H1 (cell line): Measurements from ENCODE around the gene TEX10. TPM values are rescaled to one million over a fixed set of nuclear protein-coding genes. Genes with fewer than 3 reads are reported as not detected.

Experiments used
- CTCF ChIP-seq, 3 experiments: IDR thresholded peaks; 1 replicate in 2 of 3; 2 replicates in 1 of 3; pipeline versions ENCODE4 v1.5.1 to v1.6.1; 2011; ENCODE audit warnings: low read length in 3 of 3, mild to moderate bottlenecking in 3 of 3, inconsistent platforms in 2 of 3, low read depth in 1 of 3, moderate library complexity in 1 of 3; ENCODE audit not compliant: insufficient read depth in 1 of 3; ENCODE audit errors: control extremely low read depth in 1 of 3
- GABPA ChIP-seq: IDR thresholded peaks from 2 replicates; pipeline ENCODE4 v1.6.1; 2011; ENCODE audit warnings: mild to moderate bottlenecking, low read length, moderate library complexity, borderline replicate concordance; ENCODE audit not compliant: insufficient read depth
- POLR2A ChIP-seq, 2 experiments: IDR thresholded peaks; 1 replicate in 1 of 2; 2 replicates in 1 of 2; pipeline ENCODE4 v1.6.1; 2011; ENCODE audit warnings: low read depth in 2 of 2, low read length in 2 of 2, mild to moderate bottlenecking in 2 of 2; ENCODE audit errors: control extremely low read depth in 1 of 2
- ZNF274 ChIP-seq: IDR thresholded peaks from 2 replicates; pipeline ENCODE4 v1.7.0; 2012; ENCODE audit warnings: low read length, borderline replicate concordance; ENCODE audit errors: extremely low read depth
- polyA plus RNA-seq, 7 experiments: library from polyadenylated mRNA; depleted of rRNA in 3 of 7; stranded (reverse) in 5 of 7; unstranded in 2 of 7; fragments of >200 nt in 5 of 7; fragments of 200-250 nt in 2 of 7; gene quantifications; 1 replicate in 5 of 7; 2 replicates in 1 of 7; 4 replicates in 1 of 7; pipeline versions ENCODE4 v1.2.1 to v1.2.3, GENCODE V29; 2011 to 2013; ENCODE audit warnings: missing spikeins in 2 of 7, mixed read lengths in 2 of 7
- total RNA-seq: library from RNA; stranded (reverse); fragmentation: NEBNext Ultra II Directional; extraction: Animal tissue kit (Norgen Biotek cat#: 25700); gene quantifications from 2 replicates; pipeline ENCODE4 v1.2.1, GENCODE V29; 2021

Gene TEX10
- total and polyA plus RNA-seq, 2 of the 8 experiments (the other 6 are each of a cell fraction or from before 2014, with no cell fraction given) = 46.9 to 81.0 TPM

DNA sequence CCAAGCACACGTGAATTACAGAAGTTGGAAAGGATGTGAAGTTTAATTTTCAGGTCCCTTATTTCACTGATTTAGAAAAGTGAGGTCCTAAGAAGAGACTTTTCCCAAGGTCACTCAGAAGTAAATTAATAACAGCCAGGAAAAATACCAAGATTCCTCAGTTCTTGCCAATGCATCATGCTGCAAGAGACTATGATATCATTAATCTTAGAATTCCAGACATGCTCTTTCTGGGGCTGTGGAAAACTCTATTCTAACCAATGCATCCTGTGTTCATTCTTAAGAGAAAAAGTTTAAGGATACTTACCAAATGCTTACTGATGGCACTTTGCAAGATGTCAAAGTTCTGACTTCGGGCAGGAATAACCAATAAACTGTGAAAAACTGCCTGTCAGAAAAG is 42.8 kb downstream of the TEX10 start (continued):
- TF ChIP-seq GABPA (no peak), ZNF274 (no peak), CTCF (IDR thresholded peaks at IDR 0.05; ENCODE audit: control extremely low read depth in 1 of 3, insufficient read depth in 1 of 3, low read depth in 1 of 3, low read length in 3 of 3) (no peak), POLR2A (IDR thresholded peaks at IDR 0.05; ENCODE audit: control extremely low read depth in 1 of 2, low read depth in 2 of 2, low read length in 2 of 2) (no peak)
